ENCODE measurements around the gene ST6GALNAC5. TPM values are rescaled to one million over a fixed set of nuclear protein-coding genes. Genes with fewer than 3 reads are reported as not detected.

Gene ST6GALNAC5
- total RNA-seq, 1 donor from 2014 or later = 0.87 TPM

DNA sequence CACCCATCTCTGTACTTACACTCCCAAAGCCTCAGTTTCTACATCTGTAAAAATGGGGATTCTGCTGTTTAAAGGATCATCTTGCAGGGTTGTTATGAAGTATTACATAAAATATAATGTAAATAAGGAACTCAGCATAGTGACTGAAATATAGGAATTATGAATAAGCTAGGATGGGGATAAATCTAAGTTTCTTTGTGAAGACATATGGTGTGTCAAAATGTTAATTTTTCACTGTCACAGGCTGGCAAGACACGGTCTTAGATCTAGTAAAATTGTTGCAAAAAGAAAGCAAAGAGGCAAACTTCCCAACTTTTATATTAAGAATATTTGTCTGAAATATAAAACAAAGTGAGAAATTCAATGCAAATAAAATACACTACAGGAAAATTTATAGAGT, 42.0 kb downstream of the ST6GALNAC5 start:
- Mint-ChIP-seq H3K9me3 (ENCODE audit: unreplicated experiment) (no peaks in the 10 kb centered on the region), H3K4me3 (ENCODE audit: unreplicated experiment) (no peak overlapping the region), H3K27ac (ENCODE audit: unreplicated experiment) (no peak overlapping the region), H3K4me1 (ENCODE audit: unreplicated experiment) (no peaks in the 10 kb centered on the region), H3K27me3 (ENCODE audit: unreplicated experiment) (no peaks in the 10 kb centered on the region), H3K36me3 (ENCODE audit: low read depth, unreplicated experiment) (no peaks in the 10 kb centered on the region)
- no peak for DNase-seq (ENCODE audit: low spot score)
- TF ChIP-seq CTCF (IDR thresholded peaks at IDR 0.05; ENCODE audit: unreplicated experiment) = no peak

DNA sequence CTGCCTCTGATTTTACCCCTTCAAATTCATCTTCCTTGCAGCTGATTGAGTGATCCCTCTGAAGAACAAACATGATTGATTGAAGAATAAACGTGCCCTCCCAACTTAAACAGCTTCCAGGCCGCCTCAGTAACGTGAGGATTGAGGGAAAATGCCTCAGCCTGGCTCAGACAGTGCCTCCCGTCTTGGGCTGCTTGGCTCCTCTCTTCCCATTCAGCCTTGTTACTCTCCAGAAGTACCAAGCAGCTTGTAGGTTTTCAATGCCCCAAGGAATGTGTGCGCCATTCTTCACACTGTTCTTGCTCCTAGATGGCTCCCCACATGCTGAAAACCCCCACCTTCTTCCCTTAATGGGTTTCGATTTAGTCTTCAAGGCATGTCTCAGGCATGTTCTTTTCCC, 51.8 kb downstream of the ST6GALNAC5 start:
- no peak for TF ChIP-seq CTCF (IDR thresholded peaks at IDR 0.05; ENCODE audit: unreplicated experiment)
- no peaks in the 10 kb centered on the region for H3K9me3 Mint-ChIP-seq (ENCODE audit: unreplicated experiment)
- H3K27ac Mint-ChIP-seq (ENCODE audit: unreplicated experiment) = no peak overlapping the region
- no peak for DNase-seq (ENCODE audit: low spot score)
- H3K36me3 Mint-ChIP-seq (ENCODE audit: low read depth, unreplicated experiment) = no peaks in the 10 kb centered on the region
- no peak overlapping the region for H3K4me3 Mint-ChIP-seq (ENCODE audit: unreplicated experiment)
- peaks cover 9% of the 10 kb centered on the region for H3K4me1 Mint-ChIP-seq (ENCODE audit: unreplicated experiment)
- H3K27me3 Mint-ChIP-seq (ENCODE audit: unreplicated experiment) = peaks cover 2% of the 10 kb centered on the region

GRCh38 chr1:76921590-76921989, 54.3 kb downstream of the ST6GALNAC5 start:
- Mint-ChIP-seq H3K4me1 (ENCODE audit: unreplicated experiment) (peaks cover 9% of the 10 kb centered on the region), H3K4me3 (ENCODE audit: unreplicated experiment) (no peak overlapping the region)
- TF ChIP-seq CTCF (IDR thresholded peaks at IDR 0.05; ENCODE audit: unreplicated experiment) = no peak

GRCh38 chr1:76925825-76926224, 58.5 kb downstream of the ST6GALNAC5 start:
- H3K4me3 Mint-ChIP-seq (ENCODE audit: unreplicated experiment) = no peak overlapping the region
- DNase-seq (ENCODE audit: low spot score) = no peak
- no peaks in the 10 kb centered on the region for H3K9me3 Mint-ChIP-seq (ENCODE audit: unreplicated experiment)
- H3K4me1 Mint-ChIP-seq (ENCODE audit: unreplicated experiment) = no peaks in the 10 kb centered on the region
- no peaks in the 10 kb centered on the region for H3K27me3 Mint-ChIP-seq (ENCODE audit: unreplicated experiment)
- no peak overlapping the region for H3K27ac Mint-ChIP-seq (ENCODE audit: unreplicated experiment)
- no peak for TF ChIP-seq CTCF (IDR thresholded peaks at IDR 0.05; ENCODE audit: unreplicated experiment)
- no peaks in the 10 kb centered on the region for H3K36me3 Mint-ChIP-seq (ENCODE audit: low read depth, unreplicated experiment)

More at GRCh38 chr1:76921590-76921989, 54.3 kb downstream of the ST6GALNAC5 start:
- DNase-seq (ENCODE audit: low spot score) = no peak
- no peaks in the 10 kb centered on the region for H3K36me3 Mint-ChIP-seq (ENCODE audit: low read depth, unreplicated experiment)
- peaks cover 2% of the 10 kb centered on the region for H3K27me3 Mint-ChIP-seq (ENCODE audit: unreplicated experiment)
- no peaks in the 10 kb centered on the region for H3K9me3 Mint-ChIP-seq (ENCODE audit: unreplicated experiment)
- no peak overlapping the region for H3K27ac Mint-ChIP-seq (ENCODE audit: unreplicated experiment)

GRCh38 chr1:76928522-76928921, 61.2 kb downstream of the ST6GALNAC5 start:
- H3K27me3 Mint-ChIP-seq (ENCODE audit: unreplicated experiment) = no peaks in the 10 kb centered on the region
- TF ChIP-seq CTCF (IDR thresholded peaks at IDR 0.05; ENCODE audit: unreplicated experiment) = no peak
- no peaks in the 10 kb centered on the region for H3K9me3 Mint-ChIP-seq (ENCODE audit: unreplicated experiment)
- H3K27ac Mint-ChIP-seq (ENCODE audit: unreplicated experiment) = no peak overlapping the region
- no peaks in the 10 kb centered on the region for H3K36me3 Mint-ChIP-seq (ENCODE audit: low read depth, unreplicated experiment)
- H3K4me1 Mint-ChIP-seq (ENCODE audit: unreplicated experiment) = no peaks in the 10 kb centered on the region
- no peak overlapping the region for H3K4me3 Mint-ChIP-seq (ENCODE audit: unreplicated experiment)
- no peak for DNase-seq (ENCODE audit: low spot score)

Measured in endothelial cell (in vitro differentiated cells).